Measurements from ENCODE around the gene TMEM120A.

Gene TMEM120A

GRCh38 chr7:75937958-75938786 is 56.2 kb downstream of the TMEM120A start:
- Histone ChIP-seq H3K4me3 (ENCODE audit: low read length, poor library complexity, severe bottlenecking) (no peak overlapping the region), H3K9me2 (replicated peaks; ENCODE audit: low read depth, low read length) (no peaks in the 10 kb centered on the region), H3K4me1 (ENCODE audit: insufficient read depth, low read length, poor library complexity, severe bottlenecking) (no peaks in the 10 kb centered on the region), H3K4me2 (ENCODE audit: low read depth, low read length, poor library complexity, severe bottlenecking) (no peak overlapping the region), H3K9me3 (ENCODE audit: insufficient read depth, low read depth, low read length) (no peaks in the 10 kb centered on the region), H4K20me1 (ENCODE audit: insufficient read depth, low read length, poor library complexity, severe bottlenecking) (no peaks in the 10 kb centered on the region), H3K27me3 (ENCODE audit: insufficient read depth, low read length, poor library complexity, severe bottlenecking) (no peaks in the 10 kb centered on the region), H3K9ac (ENCODE audit: low read depth, low read length, poor library complexity, severe bottlenecking) (no peak overlapping the region), H3F3A (ENCODE audit: low read depth) (no peaks in the 10 kb centered on the region), H3K79me2 (ENCODE audit: insufficient read depth, low read length) (no peaks in the 10 kb centered on the region), H3K36me3 (ENCODE audit: insufficient read depth, low read length) (no peaks in the 10 kb centered on the region), H2AFZ (ENCODE audit: low read length) (no peak overlapping the region)
- TF ChIP-seq EZH2phosphoT487 (IDR thresholded peaks at IDR 0.05; ENCODE audit: borderline replicate concordance) (no peak), CTCF (conservative IDR thresholded peaks at IDR 0.05; ENCODE audit: low read length) (no peak)

Measured in Loucy (cell line).